ENCODE measurements around the gene CAST.
A peak's percentile ranks its signal among the peaks of the same experiment; 100 is the strongest.

Gene CAST

DNA sequence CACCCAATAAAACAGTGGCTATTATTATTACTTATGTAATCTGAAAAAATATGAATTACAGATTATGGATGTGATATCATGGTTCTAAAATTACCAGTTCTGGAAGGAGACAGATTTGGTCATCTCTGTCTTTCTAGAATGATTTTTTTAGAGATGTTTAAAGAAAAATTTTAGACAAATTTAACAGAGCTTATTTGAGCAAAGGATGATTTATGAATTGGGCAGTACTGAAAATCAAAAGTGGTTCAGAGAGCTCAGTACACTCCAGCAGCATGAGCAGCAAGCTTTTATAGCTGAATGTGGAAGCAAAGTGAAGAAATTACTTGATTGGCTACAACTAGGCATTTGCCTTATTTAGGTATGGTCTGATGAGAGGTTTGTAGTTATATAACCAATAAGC lies 11.0 kb downstream of the CAST start:
- TF ChIP-seq, protein P1, sequence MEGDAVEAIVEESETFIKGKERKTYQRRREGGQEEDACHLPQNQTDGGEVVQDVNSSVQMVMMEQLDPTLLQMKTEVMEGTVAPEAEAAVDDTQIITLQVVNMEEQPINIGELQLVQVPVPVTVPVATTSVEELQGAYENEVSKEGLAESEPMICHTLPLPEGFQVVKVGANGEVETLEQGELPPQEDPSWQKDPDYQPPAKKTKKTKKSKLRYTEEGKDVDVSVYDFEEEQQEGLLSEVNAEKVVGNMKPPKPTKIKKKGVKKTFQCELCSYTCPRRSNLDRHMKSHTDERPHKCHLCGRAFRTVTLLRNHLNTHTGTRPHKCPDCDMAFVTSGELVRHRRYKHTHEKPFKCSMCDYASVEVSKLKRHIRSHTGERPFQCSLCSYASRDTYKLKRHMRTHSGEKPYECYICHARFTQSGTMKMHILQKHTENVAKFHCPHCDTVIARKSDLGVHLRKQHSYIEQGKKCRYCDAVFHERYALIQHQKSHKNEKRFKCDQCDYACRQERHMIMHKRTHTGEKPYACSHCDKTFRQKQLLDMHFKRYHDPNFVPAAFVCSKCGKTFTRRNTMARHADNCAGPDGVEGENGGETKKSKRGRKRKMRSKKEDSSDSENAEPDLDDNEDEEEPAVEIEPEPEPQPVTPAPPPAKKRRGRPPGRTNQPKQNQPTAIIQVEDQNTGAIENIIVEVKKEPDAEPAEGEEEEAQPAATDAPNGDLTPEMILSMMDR (conservative IDR thresholded peaks at IDR 0.05), result no peak
- peak overlapping the region; percentile 84; the same call in 1 of the 2 replicates for H3K27ac ChIP-seq

DNA sequence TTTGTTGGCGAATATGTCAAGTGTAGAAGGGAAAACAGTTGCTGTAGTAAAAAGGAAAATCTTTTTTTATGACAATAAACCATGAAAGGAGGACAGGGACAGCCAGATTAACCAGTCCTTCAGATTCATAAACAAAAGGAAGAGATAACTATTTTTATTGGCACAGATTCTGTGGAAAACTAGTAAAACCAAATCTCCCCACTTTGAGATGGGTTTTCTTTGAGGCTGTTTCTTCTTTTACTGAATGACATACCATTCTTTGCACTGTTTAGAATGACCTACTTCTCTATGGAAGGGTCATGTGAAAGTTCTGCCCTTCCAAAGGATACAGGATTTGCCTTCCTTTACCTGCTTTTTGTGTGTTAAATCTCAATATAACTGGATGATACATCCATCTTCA lies 13.7 kb downstream of the CAST start:
- peak overlapping the region; percentile 84 for H3K27ac ChIP-seq
- TF ChIP-seq, protein P1 (conservative IDR thresholded peaks at IDR 0.05), result no peak

DNA sequence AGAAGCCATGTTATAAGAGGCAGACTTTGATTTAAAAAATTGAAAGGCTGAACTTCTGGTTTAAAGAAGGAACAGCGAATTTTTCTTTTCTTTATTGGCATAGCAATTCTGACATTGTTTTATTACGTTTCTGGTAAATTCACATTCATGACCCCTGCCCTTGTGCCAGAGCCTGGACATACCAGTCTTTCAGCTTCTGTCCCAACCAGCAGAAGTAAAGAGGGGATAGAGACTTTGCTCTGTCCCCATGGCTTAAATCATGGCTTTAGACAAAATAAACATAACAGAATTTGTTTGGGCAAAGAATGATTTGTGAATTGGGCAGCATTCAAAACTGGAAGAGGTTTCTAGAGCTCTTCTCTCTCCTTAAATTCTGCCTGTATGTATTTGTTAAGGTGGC lies 15.3 kb downstream of the CAST start:
- H3K27ac ChIP-seq, result peak overlapping the region; percentile 84
- TF ChIP-seq, protein P1 (conservative IDR thresholded peaks at IDR 0.05), result no peak

DNA sequence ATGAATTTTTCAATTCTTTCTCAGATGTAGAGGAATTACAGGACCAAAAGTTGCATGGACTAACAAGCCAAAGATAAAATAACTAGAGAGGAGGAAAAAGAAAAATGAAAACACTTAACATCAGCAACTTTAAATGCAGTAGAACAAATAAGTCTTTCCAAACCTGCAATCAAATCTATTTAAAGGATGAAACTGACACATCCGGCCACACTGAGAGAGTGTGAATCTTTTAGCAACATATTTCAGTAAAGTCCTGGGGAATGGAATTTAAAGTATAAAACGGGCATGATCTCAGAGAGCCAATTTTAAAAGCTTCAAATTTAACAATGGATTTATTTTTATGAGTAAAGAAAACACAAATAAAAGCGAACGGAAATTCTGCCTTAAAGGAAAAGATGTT lies 17.1 kb downstream of the CAST start:
- TF ChIP-seq, protein P1 (conservative IDR thresholded peaks at IDR 0.05), result no peak
- peak overlapping the region; percentile 84; the same call in 1 of the 2 replicates for H3K27ac ChIP-seq

DNA sequence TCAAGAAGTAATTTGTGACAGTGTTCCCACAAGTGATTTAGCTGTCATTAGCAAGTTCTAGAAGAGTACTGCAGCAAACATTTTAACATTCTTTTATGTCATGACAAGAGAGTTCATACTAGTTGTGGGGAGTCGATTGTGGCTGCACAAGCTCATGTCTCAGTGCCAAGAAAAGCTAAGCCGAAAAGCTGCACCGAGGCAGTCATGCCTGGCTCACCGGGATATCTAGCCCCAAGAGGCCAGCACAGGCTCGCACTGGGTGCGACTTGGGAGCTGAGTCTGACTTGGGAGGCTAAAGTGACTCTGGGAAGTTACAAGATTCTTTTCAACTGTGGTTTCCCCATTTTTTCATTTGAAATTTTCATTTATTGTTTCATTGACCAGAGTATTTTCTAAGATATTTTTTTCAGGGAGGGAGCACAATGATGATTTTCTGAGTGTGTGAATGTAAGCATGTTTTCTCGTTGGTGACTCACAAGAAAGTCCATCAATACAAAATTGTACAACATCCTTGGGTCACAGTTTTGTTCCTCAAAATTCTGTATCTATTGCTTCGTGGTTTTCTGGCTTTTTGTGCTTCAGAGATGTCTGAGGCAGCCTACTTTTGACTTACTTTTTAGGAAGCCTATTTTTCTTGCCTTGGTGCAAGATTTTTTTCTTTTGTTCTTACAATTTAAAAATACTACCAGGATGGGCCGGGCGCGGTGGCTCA lies 18.7 kb downstream of the CAST start:
- H3K27ac ChIP-seq, result peak overlapping the region; percentile 84; the same call in 1 of the 2 replicates
- TF ChIP-seq, protein P1 (conservative IDR thresholded peaks at IDR 0.05), result no peak

DNA sequence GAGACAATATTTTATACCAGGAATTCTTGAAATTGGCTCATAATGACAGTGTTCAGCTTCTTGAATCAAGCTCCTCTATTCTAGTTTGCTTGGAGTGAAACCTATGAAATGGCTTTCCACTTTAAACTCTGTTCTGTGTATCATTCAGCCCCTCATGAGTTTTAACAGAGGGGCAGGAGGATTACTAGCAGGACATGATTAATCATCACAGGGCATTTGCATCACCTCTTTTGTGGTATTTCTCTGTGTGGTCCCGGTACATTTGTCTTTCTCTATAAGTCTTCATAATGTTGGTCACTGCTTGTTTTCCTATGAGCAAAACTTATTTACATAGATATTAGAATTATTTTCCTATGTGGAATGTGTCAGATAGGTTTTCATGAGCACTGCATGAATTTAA lies 21.2 kb downstream of the CAST start:
- TF ChIP-seq, protein P1 (conservative IDR thresholded peaks at IDR 0.05), result no peak
- H3K27ac ChIP-seq, result no peak overlapping the region

DNA sequence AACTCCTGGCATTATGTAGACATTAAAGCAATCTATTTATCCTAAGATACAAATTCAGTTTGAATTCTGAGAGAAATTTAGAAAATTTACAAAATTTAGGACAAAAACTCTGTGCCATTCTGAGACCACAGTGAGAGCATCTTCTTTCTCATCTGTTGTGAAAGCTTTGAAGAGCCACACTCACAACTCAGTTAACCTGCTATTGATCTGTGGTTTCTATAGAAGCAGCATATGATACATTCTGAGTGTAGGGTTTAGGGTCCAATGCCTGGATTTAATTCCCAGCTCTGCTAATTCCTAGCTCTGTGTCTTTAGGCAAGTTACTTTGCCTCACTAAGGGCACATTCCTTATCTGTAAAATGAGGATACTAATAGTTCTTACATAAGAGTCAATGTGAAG lies 21.6 kb downstream of the CAST start:
- TF ChIP-seq, protein P1 (conservative IDR thresholded peaks at IDR 0.05), result no peak
- peak overlapping the region; percentile 51 for H3K27ac ChIP-seq

All from VCaP (cell line).